UCSD-AML1 (cell line): ENCODE measurements around the gene ZNF786.
"Not testable (repeated sequence)": the region's sequence is repeated elsewhere in the genome, so short reads cannot be mapped to it uniquely, and the experiment has no call there.

Experiments
- DNase-seq: peaks from one replicate; lab custom pipeline; 2025; ENCODE audit not compliant: unreplicated experiment; lab: John Stamatoyannopoulos, UW

ZNF786 gene

GRCh38 chr7:149085866-149086265, 4.7 kb downstream of the ZNF786 start:
- no peak for DNase-seq

- no peak for DNase-seq
Measured at GRCh38 chr7:149084407-149084806, 6.1 kb downstream of the ZNF786 start.

- no peak for DNase-seq
Measured at GRCh38 chr7:149081914-149082313, 8.6 kb downstream of the ZNF786 start.

GRCh38 chr7:149077594-149077993, 12.9 kb downstream of the ZNF786 start:
- DNase-seq: no peak

- no peak for DNase-seq
Measured at GRCh38 chr7:149075286-149075685, 15.2 kb downstream of the ZNF786 start.

- DNase-seq: no peak
Measured at GRCh38 chr7:149074116-149074885, 16.2 kb downstream of the ZNF786 start.

- no peak for DNase-seq
Measured at GRCh38 chr7:149072438-149072775, 18.1 kb downstream of the ZNF786 start.

GRCh38 chr7:149071641-149072437, 18.7 kb downstream of the ZNF786 start:
- DNase-seq: no peak

GRCh38 chr7:149071182-149071635, 19.3 kb downstream of the ZNF786 start:
- DNase-seq: no peak

GRCh38 chr7:149070372-149071125, 20.0 kb downstream of the ZNF786 start:
- no peak for DNase-seq

- DNase-seq: no peak
Measured at GRCh38 chr7:149067869-149068268, 22.6 kb downstream of the ZNF786 start.

- no peak for DNase-seq
Measured at GRCh38 chr7:149063476-149063875, 27.0 kb downstream of the ZNF786 start.

- DNase-seq: not testable (repeated sequence)
Measured at GRCh38 chr7:149062217-149062899, 28.2 kb downstream of the ZNF786 start.

- no peak for DNase-seq
Measured at GRCh38 chr7:149060156-149060555, 30.4 kb downstream of the ZNF786 start.

GRCh38 chr7:149053885-149054284, 36.6 kb downstream of the ZNF786 start:
- DNase-seq: no peak

GRCh38 chr7:149053384-149053783, 37.1 kb downstream of the ZNF786 start:
- no peak for DNase-seq

- DNase-seq: no peak
Measured at GRCh38 chr7:149050941-149051340, 39.6 kb downstream of the ZNF786 start.

GRCh38 chr7:149048805-149049204, 41.7 kb downstream of the ZNF786 start:
- no peak for DNase-seq

GRCh38 chr7:149046416-149046815, 44.1 kb downstream of the ZNF786 start:
- no peak for DNase-seq

GRCh38 chr7:149043936-149044335, 46.6 kb downstream of the ZNF786 start:
- no peak for DNase-seq

- no peak for DNase-seq
Measured at GRCh38 chr7:149041350-149041749, 49.2 kb downstream of the ZNF786 start.
